Measurements from ENCODE around the gene EIF2S2. TPM values are rescaled to one million over a fixed set of nuclear protein-coding genes. Genes with fewer than 3 reads are reported as not detected.

EIF2S2 gene
- total RNA-seq, 1 donor from 2014 or later = 41.1 TPM

DNA sequence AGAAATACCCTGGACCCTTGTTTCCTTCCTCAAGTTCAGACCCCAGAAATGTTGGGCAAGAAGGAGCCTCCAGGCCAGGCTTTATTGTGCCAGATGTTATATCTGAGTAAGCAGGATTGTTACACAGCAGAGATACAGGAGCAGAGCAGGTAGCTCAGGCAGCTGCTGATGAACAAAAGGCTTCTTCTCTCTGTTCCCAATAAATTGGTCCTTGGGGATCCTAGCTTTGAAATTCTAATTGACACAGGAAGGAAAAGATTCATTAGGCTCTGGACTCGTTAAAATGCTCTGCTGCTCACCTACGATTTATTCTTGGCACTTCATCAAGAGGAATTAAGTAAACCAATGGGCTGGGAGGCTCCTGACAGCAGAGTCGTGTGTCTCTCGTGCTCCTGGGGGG lies 64.1 kb downstream of the EIF2S2 start:
- intact Hi-C loops (cut with micrococcal nuclease) = no loop called here
- no peak for ATAC-seq

DNA sequence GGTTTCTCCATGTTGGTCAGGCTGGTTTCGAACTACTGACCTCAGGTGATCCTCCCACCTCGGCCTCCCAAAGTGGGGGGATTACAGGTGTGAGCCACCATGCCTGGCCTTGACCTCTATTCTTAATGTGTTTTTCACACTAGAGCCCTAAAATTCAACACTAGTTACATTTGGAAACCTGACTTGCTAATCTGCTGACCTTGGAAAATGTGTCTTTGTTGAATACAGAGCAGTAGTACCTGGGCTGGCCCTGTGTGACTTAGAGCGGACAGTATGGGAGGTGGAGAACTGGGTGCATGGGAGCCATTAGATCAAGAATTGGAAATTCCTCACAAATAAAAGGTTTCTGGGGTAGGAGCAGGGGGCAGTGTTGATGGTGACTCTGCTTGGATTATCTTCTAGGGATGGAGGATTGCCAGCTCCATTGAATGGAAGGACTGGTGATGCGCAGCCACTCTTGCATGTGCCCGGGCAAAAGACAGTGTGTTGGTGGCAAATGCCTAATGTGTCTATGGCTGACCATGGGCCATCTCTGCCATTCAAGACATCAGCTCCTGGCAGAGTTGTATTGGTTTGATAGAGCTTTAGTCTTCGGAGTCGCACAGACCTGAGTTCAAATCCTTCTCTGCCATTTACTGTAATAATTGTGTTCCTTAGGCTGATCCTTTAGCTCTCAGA lies 64.9 kb downstream of the EIF2S2 start:
- intact Hi-C loops (cut with micrococcal nuclease) = no loop called here
- no peak for ATAC-seq

More for the DNA sequence above, 64.1 kb downstream of the EIF2S2 start:
- no peak for DNase-seq

DNA sequence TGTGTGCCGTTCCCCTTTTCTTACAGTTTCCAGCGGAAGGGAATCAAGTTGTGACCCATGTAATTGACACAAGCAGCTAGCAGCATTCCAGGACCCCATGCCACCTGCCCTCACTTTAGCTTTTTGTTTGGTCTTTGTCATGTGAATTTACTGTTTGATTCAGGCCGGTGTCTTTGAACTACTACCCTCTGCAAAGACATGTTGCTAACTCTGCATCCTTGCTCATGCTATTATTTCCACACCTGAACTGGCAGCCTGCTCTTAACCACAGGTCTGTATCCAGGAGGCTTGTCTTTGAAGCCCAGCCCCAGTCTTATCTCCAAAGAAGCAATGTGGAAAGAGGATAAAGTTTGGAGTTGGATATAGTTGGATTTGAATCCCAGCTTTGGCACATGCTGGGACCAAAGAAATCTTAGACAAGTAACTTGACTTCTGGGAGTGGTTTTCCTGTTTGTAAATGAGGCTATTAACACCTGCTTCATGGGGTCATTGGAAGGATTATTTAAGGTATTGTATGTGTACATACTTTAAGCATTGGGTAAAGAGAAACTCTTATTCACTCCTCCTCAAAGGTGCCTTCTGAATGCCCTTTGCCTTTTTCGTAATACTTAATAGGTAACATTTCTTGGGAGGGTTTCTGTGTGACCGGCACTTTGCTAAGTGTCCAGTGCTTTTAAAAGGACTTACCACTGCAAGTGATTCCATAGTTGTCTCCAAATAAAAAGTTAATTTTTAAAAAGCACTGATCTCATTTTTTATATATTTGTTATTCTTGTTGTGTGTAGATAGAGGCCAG lies 65.9 kb downstream of the EIF2S2 start:
- DNase-seq = no peak
- intact Hi-C loops (cut with micrococcal nuclease) = no loop called here
- no peak for ATAC-seq

More for the DNA sequence above, 64.9 kb downstream of the EIF2S2 start:
- DNase-seq = no peak

DNA sequence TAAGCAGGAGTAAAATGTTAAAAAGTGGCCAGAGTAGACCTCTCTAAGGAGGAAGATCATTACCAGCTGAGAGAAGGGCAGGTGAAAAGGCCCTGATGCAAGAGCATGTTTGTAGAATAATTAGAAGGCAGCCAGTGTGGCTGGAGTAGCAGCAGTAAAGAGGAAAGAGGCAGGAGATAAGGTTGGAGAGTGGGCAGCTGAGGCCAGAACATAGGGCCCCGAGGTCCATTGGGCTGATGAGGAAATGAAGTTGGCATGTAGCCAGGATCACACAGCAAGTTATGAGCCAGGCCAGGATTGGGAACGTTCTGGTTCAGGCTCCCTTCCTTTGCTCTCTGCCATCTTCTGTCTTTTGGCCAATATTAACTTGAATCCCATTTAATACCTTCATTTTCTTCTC lies 66.7 kb downstream of the EIF2S2 start:
- intact Hi-C loops (cut with micrococcal nuclease) = no loop called here
- ATAC-seq (peak; percentile 66), DNase-seq (peak; percentile 49)

DNA sequence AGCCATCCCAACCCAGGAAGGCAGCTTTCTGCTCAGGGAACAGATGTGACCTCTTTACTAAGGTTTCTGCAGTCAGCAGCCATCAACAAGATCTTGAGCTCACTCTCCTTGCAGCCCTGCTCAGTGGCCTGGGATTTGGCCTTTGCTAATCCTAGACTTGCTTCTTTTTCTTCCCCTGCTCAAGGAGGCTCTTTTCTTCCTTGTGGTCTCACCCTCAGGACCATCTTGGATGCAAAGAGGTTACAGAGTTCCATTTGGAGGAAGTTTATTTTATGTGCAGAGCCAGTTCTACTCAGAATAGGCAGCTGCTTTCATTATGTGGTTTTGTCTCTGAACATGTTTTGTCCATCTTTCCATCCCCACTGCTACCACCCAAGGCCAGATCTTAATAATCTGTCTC lies 69.0 kb downstream of the EIF2S2 start:
- ATAC-seq (peak; percentile 5), DNase-seq (no peak)
- intact Hi-C loops (cut with micrococcal nuclease) = no loop called here

DNA sequence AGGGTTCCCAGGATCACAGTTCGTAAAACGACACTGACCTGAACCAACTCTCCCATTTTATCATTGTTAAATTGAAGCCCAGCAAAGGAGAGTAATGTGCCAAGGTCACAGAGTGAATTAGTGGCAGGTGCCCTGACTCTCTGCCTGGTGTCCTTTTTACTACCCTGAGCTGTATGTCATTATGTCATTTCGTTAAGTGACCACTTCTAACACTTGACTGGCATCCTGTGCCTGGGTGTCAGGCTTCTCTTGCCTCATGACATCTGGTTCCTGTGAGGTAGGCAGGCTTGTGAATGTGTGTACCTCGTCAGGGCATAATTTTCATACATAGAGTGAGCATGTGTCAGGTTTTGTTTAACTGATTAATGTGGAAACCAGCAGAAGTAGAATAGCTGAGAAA lies 69.8 kb downstream of the EIF2S2 start:
- DNase-seq (peak; percentile 34), ATAC-seq (peak; percentile 75)
- intact Hi-C loops (cut with micrococcal nuclease) = no loop called here

DNA sequence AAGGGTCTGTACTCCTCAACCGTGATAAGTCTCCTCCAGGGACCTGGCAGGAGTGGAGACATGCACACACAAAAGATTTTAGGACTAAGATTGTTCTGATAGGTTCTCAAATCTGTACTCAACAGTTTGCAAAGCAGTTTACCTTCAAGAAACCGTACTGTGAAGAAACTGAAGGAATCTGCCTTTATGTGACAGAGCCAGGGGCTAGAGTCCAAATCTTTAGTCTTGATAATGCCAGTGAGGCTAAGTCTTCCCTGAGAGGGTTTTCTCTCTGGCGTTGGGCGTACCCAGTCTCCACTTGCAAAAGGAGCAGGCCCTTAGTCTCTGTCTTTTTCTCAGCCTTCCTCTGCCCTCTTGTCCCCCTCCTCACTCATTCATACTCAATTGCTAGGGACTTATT lies 70.8 kb downstream of the EIF2S2 start:
- intact Hi-C loops (cut with micrococcal nuclease) = no loop called here
- no peak for DNase-seq
- no peak for ATAC-seq

DNA sequence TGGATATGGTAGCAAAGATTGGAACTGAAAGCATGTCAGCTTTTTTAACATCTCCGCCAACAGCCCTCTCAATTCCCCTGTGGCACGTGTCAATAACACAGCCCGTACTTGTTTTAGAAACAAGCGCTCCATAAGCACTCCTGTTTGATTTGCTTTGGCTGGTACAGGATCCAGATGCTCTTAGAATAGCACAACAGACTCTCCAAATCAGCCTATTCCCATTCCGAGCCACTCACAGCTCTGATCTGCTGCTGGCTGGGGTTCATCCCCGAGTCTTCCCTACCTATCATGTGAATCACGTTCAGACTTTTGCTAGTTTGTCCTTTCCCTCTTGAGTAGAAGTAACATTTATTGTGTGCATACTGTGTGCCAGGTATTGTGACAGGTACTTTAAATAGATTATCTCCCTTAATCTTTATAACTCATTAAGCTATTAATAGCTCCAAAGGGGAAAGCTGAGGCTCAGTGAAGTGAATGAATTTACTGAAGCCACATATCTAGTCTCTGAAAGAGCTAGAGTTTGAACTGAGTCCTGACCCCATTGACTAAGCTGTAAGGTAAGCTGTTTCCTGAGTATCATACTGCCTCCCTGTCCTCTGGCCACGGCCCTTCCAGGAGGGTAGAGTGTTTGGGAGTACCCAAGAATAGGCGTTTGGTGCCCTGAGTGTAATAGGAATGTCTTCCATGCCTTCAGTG lies 71.6 kb downstream of the EIF2S2 start:
- intact Hi-C loops (cut with micrococcal nuclease) = no loop called here
- DNase-seq (peak; percentile 59), ATAC-seq (peak; percentile 79)

Small RNA genes lying within 50 kb of the gene (microRNA-seq; reads per million reads assigned to microRNA genes)
- not detected for gene MIR4755 (ENCODE audit: borderline number of aligned reads)

Other genes with a start within 250 kb of the EIF2S2 start
- gene RALY, start 118.3 kb downstream of the EIF2S2 start, total RNA-seq = 104 TPM
- 9.5 TPM for gene ASIP, start 129.2 kb upstream of the EIF2S2 start, total RNA-seq
- gene AHCY, start 191.1 kb upstream of the EIF2S2 start, total RNA-seq = 60.2 TPM